GM23248 (cell line): ENCODE data around the gene PPP4C. TPM values are rescaled to one million over a fixed set of nuclear protein-coding genes. Genes with fewer than 3 reads are reported as not detected.

Experiments used
- DNase-seq: peaks from one replicate; pipeline ENCODE4 v3.0.0-alpha.2; 2015
- H2AFZ ChIP-seq: fragments of 200-600 bp; sonication (generic); 2 replicates; pipeline ENCODE4 v1.6.1; 2016; ENCODE audit warnings: antibody characterized with exemption
- H3F3A ChIP-seq: fragments of 200-600 bp; sonication (generic); 2 replicates; pipeline ENCODE4 v1.6.1; 2016; ENCODE audit warnings: mild to moderate bottlenecking, antibody characterized with exemption, mixed run types; ENCODE audit not compliant: insufficient read depth
- H3K27ac ChIP-seq: fragments of 200-600 bp; sonication (generic); 2 replicates; pipeline ENCODE4 v1.5.1; 2016; ENCODE audit warnings: mild to moderate bottlenecking
- H3K27me3 ChIP-seq: fragments of 200-600 bp; sonication (generic); replicated peaks from 2 replicates; pipeline ENCODE4 v1.6.1; 2016; ENCODE audit warnings: mild to moderate bottlenecking; ENCODE audit not compliant: insufficient read depth
- H3K36me3 ChIP-seq: fragments of 200-600 bp; sonication (generic); 2 replicates; pipeline ENCODE4 v1.6.1; 2016; ENCODE audit warnings: low read depth, mild to moderate bottlenecking
- H3K4me1 ChIP-seq: fragments of 200-600 bp; sonication (generic); 2 replicates; pipeline ENCODE4 v1.6.1; 2016; ENCODE audit warnings: mild to moderate bottlenecking; ENCODE audit not compliant: insufficient read depth
- H3K4me2 ChIP-seq: fragments of 200-600 bp; sonication (generic); one replicate; pipeline ENCODE4 v1.6.1; 2016; ENCODE audit warnings: mild to moderate bottlenecking; ENCODE audit not compliant: unreplicated experiment
- H3K4me3 ChIP-seq: fragments of 200-600 bp; sonication (generic); 2 replicates; pipeline ENCODE4 v1.5.1; 2016; ENCODE audit warnings: mild to moderate bottlenecking
- H3K79me2 ChIP-seq: fragments of 200-600 bp; sonication (generic); 2 replicates; pipeline ENCODE4 v1.6.1; 2016; ENCODE audit warnings: mild to moderate bottlenecking; ENCODE audit not compliant: insufficient read depth
- H3K9ac ChIP-seq: fragments of 200-600 bp; sonication (generic); 2 replicates; pipeline ENCODE4 v1.6.1; 2016; ENCODE audit warnings: mild to moderate bottlenecking
- H3K9me2 ChIP-seq: fragments of 200-600 bp; sonication (generic); 2 replicates; pipeline ENCODE4 v1.6.1; 2016; ENCODE audit warnings: mixed run types, mild to moderate bottlenecking, moderate library complexity; ENCODE audit not compliant: insufficient read depth
- H3K9me3 ChIP-seq: fragments of 200-600 bp; sonication (generic); one replicate; pipeline ENCODE4 v1.6.1; 2017; ENCODE audit warnings: low read depth
- H4K20me1 ChIP-seq: fragments of 200-600 bp; sonication (generic); 2 replicates; pipeline ENCODE4 v1.6.0; 2016; ENCODE audit not compliant: insufficient read depth
- EZH2 ChIP-seq: fragments of 200-600 bp; sonication (generic); IDR thresholded peaks from 2 replicates; pipeline ENCODE4 v1.6.1; 2018; ENCODE audit warnings: antibody characterized with exemption, mild to moderate bottlenecking; ENCODE audit not compliant: insufficient read depth, poor library complexity, severe bottlenecking
- EZH2phosphoT487 ChIP-seq: fragments of 200-600 bp; sonication (generic); IDR thresholded peaks from 2 replicates; pipeline ENCODE4 v1.6.1; 2018; ENCODE audit warnings: antibody characterized with exemption, moderate library complexity, mild to moderate bottlenecking, low read depth; ENCODE audit not compliant: insufficient read depth
- WGBS, 2 experiments: methylation state at CpG; one replicate each; pipeline ENCODE4 v1.1.6; 2015 to 2017; ENCODE audit warnings: low lambda C conversion rate in 2 of 2, low coverage in 1 of 2; ENCODE audit errors: missing lambda C conversion rate in 2 of 2; 5-methylcytosine and 5-hydroxymethylcytosine counted together
- in situ Hi-C: fragments of 300-500 bp; cut with MboI; formaldehyde crosslinking; loops from 2 replicates; pipeline ENCODE4 v1.15.0; 2020
- polyA plus RNA-seq: library from polyadenylated mRNA; unstranded; fragments of >200 nt; fragmentation: Nextera tagmentation; extraction: Ambion mirVana; gene quantifications from 2 replicates; pipeline ENCODE4 v1.2.1, GENCODE V29; 2016
- total RNA-seq: library from RNA; depleted of rRNA; stranded (reverse); fragments of >200 nt; shearing (Covaris generic); gene quantifications from 2 replicates; pipeline ENCODE4 v1.2.3, GENCODE V29; 2014; rRNA removed

Gene PPP4C
- total RNA-seq: 135 and 168 TPM in 2 replicates
- polyA plus RNA-seq: 205 and 210 TPM in 2 replicates

DNA sequence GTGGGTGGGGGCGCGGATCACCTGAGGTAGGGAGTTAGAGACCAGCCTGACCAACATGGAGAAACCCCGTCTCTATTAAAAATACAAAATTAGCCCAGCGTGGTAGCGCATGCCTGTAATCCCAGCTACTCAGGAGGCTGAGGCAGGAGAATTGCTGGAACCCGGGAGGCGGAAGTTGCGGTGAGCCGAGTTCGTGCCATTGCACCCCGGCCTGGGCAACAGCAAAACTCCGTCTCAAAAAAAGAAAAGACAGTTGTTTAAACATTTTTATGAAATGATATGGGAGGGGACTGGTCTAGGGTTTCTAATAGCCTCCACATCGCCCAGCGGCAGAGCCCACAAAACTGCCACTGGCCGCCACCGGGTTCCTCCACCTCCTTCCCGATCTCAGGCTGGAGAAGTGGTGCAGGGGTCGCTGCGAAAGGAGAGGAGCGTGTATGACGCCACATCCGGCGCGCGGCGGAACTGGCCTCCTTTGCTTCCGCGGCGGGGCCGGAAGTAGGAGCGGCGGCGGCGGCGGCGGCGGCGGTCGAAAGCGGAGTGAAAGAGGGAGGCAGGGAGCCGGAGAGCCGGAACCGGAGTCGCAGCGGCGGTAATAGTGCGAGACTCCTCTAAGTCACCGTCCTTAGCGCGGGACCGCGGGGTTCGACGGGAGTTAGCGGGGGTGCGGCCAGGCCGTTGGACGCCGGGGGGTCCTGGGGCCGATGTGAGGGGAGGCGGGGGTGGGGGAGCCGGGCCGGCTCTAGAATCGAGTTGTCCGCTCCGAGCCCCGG, at the start of gene PPP4C:
TSS of gene PPP4C (plus strand) at position 492 of the 773 bp plus-strand sequence. CDS start 384 bp downstream, outside the sequence.
- H2AFZ ChIP-seq: peak within 1 kb of the TSS; percentile 76

DNA sequence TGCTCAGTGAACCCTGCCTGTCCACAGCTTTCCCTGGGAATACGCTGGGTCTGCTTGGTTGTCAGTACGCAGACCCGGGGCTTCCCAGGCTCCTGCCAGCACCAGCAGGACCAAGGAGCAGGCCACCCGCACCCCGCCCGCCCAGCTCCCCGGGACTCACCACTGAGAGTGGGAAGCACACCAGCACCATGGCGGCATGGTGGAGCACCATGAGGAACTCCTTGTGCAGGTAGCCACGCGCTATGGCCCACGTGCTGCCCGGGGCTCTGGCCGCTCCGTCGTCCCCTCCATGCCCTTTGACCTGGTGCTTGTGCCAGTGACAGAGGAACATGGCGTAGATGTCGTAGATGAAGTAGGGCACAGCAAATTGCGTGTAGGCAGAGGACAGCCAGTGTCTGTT, 49.3 kb upstream of the PPP4C start:
- Histone ChIP-seq H4K20me1 (no peaks in the 10 kb centered on the region), H3K4me3 (no peak overlapping the region), H3K36me3 (no peaks in the 10 kb centered on the region), H3K4me1 (no peaks in the 10 kb centered on the region), H3K27me3 (peaks cover 37% of the 10 kb centered on the region), H3K9me2 (no peaks in the 10 kb centered on the region), H3K9me3 (no peaks in the 10 kb centered on the region), H3K4me2 (no peak overlapping the region), H3K27ac (no peak overlapping the region), H2AFZ (no peak overlapping the region), H3F3A (no peaks in the 10 kb centered on the region), H3K79me2 (no peaks in the 10 kb centered on the region), H3K9ac (no peak overlapping the region)
- in situ Hi-C loops: loop anchor here (10.0 kb wide), 2 partner anchors 52 to 322 kb away; partner anchors contain the start of gene TAOK2
- no peak for TF ChIP-seq EZH2phosphoT487
- 73 to 78% methylated on average over 15 to 18 of the region's 18 CpGs for WGBS, 2 experiments
- no peak for DNase-seq

More for the DNA sequence above, at the start of gene PPP4C:
- peak; percentile 97 for DNase-seq
- H3K9me2 ChIP-seq: no peaks in the 10 kb centered on the region
- H3K4me1 ChIP-seq: peaks cover 17% of the 10 kb centered on the region
- H3K9me3 ChIP-seq: no peaks in the 10 kb centered on the region
- H3K9ac ChIP-seq: peak within 1 kb of the TSS; percentile 94
- 1 to 3% methylated on average over 35 to 67 of the region's 67 CpGs for WGBS, 2 experiments
- peaks cover 61% of the 10 kb centered on the region for H3K79me2 ChIP-seq
- peaks cover 50% of the 10 kb centered on the region for H3F3A ChIP-seq
- H3K27ac ChIP-seq: peak within 1 kb of the TSS; percentile 87
- in situ Hi-C loops: no loop called here
- no peaks in the 10 kb centered on the region for H4K20me1 ChIP-seq
- peak within 1 kb of the TSS; percentile 97 for H3K4me2 ChIP-seq
- TF ChIP-seq EZH2: no peak
- no peak for TF ChIP-seq EZH2phosphoT487
- H3K4me3 ChIP-seq: peak within 1 kb of the TSS; percentile 81
- no peaks in the 10 kb centered on the region for H3K27me3 ChIP-seq
- peaks cover 38% of the 10 kb centered on the region for H3K36me3 ChIP-seq

DNA sequence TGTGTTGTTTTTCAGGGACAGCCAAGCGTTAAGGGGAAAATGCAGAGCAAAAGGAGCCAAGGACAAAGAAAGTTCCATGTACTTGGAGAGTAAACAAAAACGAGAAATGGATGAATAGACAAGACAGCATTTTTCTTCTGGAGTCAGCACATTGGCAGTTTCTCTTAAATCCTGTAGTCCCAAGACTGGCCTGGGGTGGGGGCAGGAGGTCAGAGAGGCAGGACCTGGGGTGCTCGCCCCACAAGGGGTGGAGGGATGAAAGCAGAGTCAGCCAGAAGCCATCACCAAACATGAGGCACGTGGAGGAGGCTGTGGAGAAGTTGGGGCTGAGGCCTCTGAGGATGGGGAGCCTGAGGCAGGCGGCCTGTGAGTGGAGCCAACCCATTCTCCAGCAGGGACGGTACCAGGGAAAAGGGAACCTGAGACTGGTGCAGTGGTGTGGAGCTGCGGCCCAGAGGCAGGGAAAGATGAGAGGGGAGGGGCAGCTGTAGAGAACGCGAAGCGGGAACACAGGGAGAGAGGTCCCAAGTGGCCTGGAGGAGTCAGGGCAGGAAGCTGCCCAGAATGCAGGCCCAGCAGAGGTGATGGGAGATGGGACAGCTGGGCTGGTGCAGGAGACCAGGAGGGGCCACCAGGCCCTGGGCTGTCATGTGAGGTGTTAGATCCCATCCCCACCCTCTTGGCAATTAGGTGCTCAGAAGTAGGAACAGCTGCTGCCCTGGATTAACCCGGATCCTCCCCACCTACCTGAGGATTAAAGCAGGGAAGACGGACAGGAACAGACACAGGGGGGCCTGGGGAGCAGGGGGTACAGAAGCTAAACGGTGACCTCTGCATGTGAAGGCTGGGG, 48.0 kb upstream of the PPP4C start:
- TF ChIP-seq EZH2 (no peak), EZH2phosphoT487 (no peak)
- no peaks in the 10 kb centered on the region for H3K9me2 ChIP-seq
- in situ Hi-C loops: loop anchor here (10.0 kb wide), 2 partner anchors 53 to 323 kb away; partner anchors contain the start of gene TAOK2
- H3K4me2 ChIP-seq: no peak overlapping the region
- no peaks in the 10 kb centered on the region for H3F3A ChIP-seq
- H3K79me2 ChIP-seq: no peaks in the 10 kb centered on the region
- WGBS, 2 experiments: 17 to 20% methylated on average over 12 to 13 of the region's 13 CpGs
- H3K9ac ChIP-seq: no peak overlapping the region
- H3K27me3 ChIP-seq: peaks cover 44% of the 10 kb centered on the region
- no peak for DNase-seq
- no peaks in the 10 kb centered on the region for H3K4me1 ChIP-seq
- no peaks in the 10 kb centered on the region for H3K9me3 ChIP-seq
- H4K20me1 ChIP-seq: no peaks in the 10 kb centered on the region
- H3K4me3 ChIP-seq: no peak overlapping the region
- no peak overlapping the region for H2AFZ ChIP-seq
- H3K27ac ChIP-seq: no peak overlapping the region
- no peaks in the 10 kb centered on the region for H3K36me3 ChIP-seq

DNA sequence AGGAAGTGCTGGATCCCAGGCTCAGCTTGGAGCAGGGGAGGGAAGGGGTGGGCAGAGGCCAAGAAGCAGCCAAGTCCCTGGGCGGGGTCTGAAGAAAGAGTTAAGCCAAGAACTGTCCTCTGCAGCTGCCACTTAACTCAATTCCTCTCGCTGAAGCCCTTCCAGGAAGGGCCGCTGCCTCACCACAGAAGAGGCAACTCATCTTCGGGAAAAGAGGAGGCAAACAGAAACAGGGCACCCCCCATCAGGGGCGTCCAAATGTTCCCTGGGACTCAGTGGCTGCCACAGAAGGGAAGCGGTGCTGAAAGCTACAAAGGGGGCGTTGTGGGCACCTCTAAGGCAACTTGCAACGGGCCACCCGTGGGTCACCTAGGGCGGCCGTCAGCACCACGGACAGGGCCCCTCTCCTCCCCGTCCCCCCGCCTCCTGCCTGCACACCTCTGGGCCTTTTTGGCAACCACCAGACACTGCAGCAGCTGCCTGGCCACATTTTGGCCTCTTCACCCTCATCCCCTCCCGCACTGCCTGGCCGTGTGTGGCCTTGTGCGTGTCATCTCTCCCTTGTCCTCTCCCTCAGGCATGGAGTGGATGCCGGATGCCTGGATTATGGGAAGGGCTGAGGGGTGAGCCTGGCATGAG, 47.2 kb upstream of the PPP4C start:
- Histone ChIP-seq H3K79me2 (no peaks in the 10 kb centered on the region), H3K9me3 (no peaks in the 10 kb centered on the region), H3K27me3 (peaks cover 44% of the 10 kb centered on the region), H3K27ac (no peak overlapping the region), H3F3A (no peaks in the 10 kb centered on the region), H3K9ac (no peak overlapping the region), H3K9me2 (no peaks in the 10 kb centered on the region), H3K4me1 (no peaks in the 10 kb centered on the region), H3K4me2 (no peak overlapping the region), H2AFZ (no peak overlapping the region), H3K36me3 (no peaks in the 10 kb centered on the region), H3K4me3 (no peak overlapping the region), H4K20me1 (no peaks in the 10 kb centered on the region)
- 13 to 16% methylated on average over 14 to 18 of the region's 18 CpGs for WGBS, 2 experiments
- DNase-seq: peak; percentile 33
- in situ Hi-C loops: loop anchor here (10.0 kb wide), 2 partner anchors 54 to 324 kb away; partner anchors contain the start of gene TAOK2
- TF ChIP-seq EZH2 (no peak), EZH2phosphoT487 (no peak)
